ENCODE data around the gene REC114.
A peak's percentile ranks its signal among the peaks of the same experiment; 100 is the strongest.
"Not testable (repeated sequence)": the region's sequence is repeated elsewhere in the genome, so short reads cannot be mapped to it uniquely, and the experiment has no call there.

Gene REC114

DNA sequence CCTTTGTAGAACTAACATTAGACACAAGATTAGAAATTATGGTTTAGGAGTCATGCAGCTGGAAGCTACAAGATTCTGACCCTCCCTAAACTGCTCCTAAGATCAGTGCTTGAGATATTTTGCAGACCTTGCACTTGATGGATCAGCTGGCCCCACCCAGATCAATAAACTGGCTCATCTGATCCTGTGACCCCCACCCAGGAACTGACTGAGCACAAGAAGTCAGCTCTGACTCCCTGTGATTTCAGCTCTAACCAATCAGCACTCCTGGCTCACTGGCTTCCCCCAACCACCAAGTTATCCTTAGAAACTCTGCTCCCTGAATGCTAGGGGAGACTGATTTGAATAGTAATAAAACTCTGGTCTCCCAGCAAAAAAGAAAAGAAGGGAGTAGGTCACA is 134.6 kb downstream of the REC114 start:
- not testable (repeated sequence) for DNase-seq (ENCODE audit: low read depth)

- DNase-seq (ENCODE audit: low read depth) = no peak
These were observed 135.1 kb downstream of the REC114 start for GRCh38 chr15:73578026-73578425.

DNA sequence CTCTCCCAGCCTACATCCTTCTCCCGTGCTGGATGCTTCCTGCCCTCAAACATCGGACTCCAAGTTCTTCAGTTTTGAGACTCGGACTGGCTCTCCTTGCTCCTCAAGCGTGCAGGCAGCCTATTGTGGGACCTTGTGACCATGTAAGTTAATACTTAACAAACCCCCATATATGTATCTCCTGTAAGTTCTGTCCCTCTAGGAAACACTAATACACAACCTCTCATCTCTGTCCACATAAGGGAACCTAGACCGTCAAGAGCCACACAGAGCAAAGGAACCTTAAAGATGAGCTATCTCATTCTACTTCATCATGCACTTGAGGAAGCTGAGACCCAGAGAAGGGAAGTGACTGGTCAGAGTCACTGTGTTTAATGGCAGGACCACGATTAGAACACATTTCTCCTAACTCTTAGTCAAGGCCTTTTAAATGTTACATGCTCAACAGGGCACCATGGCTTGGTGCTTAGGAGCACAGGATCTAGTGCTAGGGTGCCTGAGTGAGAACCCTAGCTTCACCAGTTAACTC is 140.0 kb downstream of the REC114 start:
- no peak for DNase-seq (ENCODE audit: low read depth)

DNA sequence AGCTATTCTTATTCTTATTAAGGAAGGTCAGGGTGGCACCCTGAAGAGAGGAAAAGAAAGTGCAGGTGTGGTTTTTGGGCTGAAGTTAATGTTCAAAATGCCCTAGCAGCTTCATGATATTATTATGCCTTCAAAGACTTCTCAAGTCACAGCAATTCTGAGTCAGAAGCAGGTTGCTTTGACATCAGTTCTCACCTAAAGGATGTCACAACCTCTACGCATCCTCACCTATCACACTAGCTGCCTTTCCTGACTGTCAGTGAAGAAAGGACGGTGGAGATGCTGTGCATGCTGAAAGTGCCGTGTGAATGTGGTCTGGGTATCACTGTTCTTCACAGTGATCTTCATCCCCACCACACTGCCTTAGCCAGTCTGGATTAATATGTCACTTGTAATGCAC is 140.6 kb downstream of the REC114 start:
- DNase-seq (ENCODE audit: low read depth) = no peak

DNA sequence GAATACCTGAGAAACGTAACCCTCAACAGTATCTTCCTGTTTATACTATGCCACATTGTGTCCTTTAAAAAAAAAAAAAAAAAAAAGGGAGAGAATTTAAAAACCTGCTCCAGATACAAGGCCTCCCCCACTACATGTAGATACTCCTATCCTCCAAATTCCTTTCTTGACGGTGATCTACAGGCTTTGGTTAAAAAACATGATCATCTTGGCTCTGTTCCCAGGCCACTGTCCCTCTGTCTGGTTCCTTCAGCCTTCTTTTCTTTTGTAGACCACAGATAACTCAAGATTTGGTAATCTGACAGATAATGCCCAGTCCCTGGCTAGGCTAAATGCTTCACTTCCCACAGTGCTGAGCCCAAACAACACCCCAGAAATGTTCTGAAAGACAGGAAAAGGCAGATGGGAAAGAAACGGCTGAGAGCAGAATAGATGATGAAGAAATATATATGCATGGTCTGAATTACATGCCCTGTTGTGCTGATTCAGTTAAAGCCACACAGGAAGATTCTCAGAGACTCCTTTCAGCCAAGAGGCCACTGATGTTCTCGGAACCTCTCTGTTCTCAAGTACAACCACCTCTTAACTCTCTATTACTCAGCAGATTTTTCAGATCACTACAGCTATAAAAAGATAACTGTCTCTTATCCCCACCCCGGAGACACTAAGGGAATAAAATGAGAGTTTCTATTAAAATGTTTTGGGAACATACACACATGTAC is 141.9 kb downstream of the REC114 start:
- peak; percentile 58 for DNase-seq (ENCODE audit: low read depth)

GRCh38 chr15:73585871-73586654 is 143.1 kb downstream of the REC114 start:
- no peak for DNase-seq (ENCODE audit: low read depth)

DNA sequence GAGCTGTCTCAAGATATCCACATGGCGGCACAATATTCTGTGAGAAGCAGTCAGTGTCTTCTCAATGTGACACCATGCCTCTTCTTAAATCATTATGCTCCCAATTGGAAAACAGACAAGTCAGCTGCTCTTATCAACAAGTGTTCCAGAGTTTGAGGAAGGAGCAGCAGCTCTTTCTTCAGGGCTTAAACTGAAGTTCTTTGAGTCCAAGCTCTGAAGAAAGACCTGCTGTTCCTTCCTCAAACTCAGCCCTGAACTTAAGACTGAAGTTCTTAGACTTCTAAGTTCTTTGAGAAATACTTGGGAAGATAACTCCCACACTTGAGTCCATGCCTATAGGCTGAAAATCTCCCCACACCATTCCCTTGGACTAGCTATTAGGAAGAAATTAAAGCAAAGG is 146.8 kb downstream of the REC114 start:
- DNase-seq (ENCODE audit: low read depth) = no peak

DNA sequence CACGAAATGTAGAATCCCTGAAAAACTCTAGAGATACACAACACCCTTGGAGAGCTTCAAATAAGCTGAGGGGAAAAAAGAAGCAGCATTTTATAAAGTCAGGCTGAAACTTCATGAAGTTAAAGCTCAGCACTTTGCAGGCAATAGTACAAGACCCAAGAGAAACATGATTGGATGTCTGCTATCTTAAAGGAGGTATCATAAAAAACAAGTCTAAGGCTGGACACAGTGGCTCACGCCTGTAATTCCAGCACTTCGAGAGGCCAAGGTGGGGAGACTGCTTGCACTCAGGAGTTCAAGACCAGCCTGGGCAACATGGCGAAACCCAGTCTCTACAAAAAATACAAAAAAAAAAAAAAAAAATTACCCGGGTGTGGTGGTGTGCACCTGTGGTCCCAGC is 147.3 kb downstream of the REC114 start:
- DNase-seq (ENCODE audit: low read depth) = no peak

GRCh38 chr15:73593304-73594074 is 150.5 kb downstream of the REC114 start:
- DNase-seq (ENCODE audit: low read depth) = peak; percentile 66

GRCh38 chr15:73594109-73594508 is 151.1 kb downstream of the REC114 start:
- DNase-seq (ENCODE audit: low read depth) = no peak

DNA sequence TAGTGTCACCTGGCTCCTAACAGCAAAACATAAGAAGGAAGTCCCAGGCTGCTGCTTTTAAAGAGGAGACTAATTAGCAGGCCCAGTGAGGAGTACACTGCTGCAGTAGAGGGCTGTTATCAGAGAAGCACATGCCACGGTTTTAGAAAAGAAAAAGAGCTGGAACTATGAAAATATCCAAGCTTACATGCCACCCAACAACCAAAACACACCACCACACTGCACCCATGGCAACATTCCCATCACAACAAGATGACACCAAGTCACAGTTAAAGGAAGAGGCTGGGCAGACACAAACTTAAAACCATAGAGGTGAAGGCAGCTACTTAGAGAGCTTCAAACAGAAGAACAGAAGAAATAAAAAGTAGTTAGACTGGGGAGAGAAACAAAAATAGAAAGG is 153.2 kb downstream of the REC114 start:
- DNase-seq (ENCODE audit: low read depth) = no peak

DNA sequence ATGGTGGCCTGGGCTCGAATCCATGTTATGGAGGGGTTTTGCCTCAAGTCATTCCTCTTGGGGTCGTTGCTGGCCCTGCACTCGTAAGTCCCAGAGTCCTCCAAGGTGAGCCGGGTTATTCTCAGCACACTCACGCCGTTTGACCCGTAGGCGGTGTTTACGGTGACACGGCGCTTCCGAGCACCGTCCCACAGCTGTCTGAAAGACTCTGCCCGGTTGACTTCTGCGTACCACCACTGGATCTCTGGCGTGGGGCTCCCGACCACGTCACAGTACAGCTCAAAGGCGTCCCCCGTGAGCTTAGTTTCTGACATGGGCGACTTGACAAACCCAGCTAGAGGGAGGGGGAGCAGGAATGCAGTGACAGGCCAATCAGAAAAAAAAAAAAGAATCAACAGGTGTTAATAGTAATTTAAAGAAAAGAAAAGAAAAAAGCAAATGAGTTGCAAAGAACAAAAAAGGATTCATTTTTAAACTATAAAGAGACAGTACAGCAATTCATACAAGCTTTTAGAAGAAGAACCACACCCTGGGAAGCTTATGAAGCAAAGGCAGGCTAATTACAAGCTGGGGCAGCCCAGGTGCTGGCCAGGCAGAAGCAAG is 154.2 kb downstream of the REC114 start:
- DNase-seq (ENCODE audit: low read depth) = no peak

DNA sequence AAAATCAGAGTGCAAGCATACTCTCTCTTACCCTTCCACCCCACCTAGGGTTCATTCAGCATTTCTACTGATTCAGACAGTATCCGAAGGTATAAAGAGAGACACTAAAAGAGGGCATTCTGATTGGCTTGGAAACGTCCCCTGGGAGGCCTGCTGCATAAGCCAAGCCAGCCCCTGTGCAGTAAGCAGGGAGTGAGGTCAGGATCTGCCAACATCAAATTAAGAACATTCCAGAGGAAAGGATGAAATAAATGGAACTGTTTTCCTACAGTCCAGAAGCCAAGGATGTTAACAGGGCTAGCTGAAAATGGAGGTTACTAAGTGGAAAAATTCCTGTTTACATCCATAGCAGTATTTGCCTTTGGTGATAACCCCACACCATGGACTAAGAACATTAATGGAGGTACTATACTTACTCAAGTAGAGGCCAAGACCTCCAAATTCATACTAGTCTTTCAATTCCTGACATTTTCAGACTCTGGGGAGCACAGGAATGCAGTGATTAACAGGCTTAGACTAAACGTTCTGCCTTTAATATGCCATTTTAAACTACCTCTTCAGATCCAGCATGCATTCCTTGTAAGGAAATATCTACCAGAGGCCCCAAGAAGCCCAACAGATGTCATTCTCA is 155.7 kb downstream of the REC114 start:
- DNase-seq (ENCODE audit: low read depth) = no peak

DNA sequence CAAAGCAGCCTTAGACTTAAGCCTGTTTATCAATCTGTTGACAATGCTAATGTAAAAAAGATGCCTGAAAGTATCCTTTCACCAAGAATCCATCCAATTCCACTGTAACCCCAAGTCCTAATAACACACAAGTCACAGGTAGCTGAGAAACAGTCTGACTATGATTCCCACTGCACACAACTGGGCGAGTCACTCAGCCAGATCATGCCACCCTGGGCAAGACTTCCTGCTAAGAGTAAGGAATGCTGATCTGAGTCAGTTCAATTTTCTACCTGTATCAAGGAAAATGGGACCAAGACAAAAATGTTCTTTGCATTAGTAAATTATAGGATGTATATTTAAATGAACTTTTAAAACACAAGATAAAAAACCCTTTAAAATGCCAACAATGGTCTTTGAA is 157.0 kb downstream of the REC114 start:
- peak; percentile 28 for DNase-seq (ENCODE audit: low read depth)

DNA sequence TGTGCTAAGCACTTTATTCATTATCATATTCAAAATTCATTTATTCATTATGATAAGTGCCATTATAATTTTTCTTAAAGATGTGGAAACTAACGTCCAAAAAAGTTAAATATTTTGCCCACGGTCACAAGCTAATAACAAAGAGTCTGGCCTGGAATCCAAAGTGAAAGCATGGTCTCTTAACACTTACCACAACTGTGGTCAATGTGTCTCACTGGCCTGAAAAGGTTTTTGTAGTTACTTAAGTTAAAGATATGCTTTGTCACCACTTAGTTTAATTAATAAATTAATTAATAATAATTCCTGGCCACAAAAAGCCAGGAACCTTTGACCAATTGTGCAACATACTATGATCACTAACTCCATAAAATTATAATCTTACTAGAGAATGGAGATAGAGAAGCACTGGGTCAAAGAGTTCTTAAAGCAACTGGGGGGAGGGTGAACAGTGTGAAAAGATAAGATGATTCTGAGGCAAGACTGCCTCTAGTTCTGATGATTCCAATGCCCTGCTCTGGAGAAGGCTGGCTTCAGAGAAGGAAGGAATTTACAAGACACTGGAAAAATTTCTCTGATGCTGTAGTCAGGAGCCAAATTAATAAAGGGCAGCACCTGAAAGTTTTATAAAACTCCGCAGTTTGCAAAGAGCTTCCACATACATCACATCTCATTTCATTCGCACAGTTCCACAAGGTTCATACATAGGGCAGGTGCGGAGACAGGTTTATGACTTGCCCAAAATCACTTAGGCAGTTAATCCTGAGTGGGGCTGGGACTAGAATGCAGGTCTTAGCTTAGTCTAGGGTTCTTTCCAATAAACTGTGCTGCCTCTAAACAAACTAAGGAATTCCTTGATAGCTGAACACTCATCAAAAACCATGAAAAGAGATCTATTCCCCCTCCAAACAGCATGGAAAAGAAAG is 157.7 kb downstream of the REC114 start:
- no peak for DNase-seq (ENCODE audit: low read depth)

GRCh38 chr15:73601451-73602445 is 158.8 kb downstream of the REC114 start:
- DNase-seq (ENCODE audit: low read depth) = peak; percentile 62

- no peak for DNase-seq (ENCODE audit: low read depth)
These were observed 159.5 kb downstream of the REC114 start for GRCh38 chr15:73602446-73602843.

GRCh38 chr15:73602992-73603391 is 160.0 kb downstream of the REC114 start:
- no peak for DNase-seq (ENCODE audit: low read depth)

- no peak for DNase-seq (ENCODE audit: low read depth)
These were observed 161.5 kb downstream of the REC114 start for GRCh38 chr15:73604477-73604876.
